Endothelial cell (in vitro differentiated cells): ENCODE measurements around the gene TSPEAR. TPM values are rescaled to one million over a fixed set of nuclear protein-coding genes. Genes with fewer than 3 reads are reported as not detected.
A peak's percentile ranks its signal among the peaks of the same experiment; 100 is the strongest.
"Not testable (repeated sequence)": the region's sequence is repeated elsewhere in the genome, so short reads cannot be mapped to it uniquely, and the experiment has no call there.

Experiments
- DNase-seq: peaks from one replicate; pipeline ENCODE4 v3.0.0; 2021; ENCODE audit warnings: low spot score
- H3K27ac Mint-ChIP-seq: one replicate; pipeline ENCODE4 v1.8.0; 2021; ENCODE audit warnings: mixed read lengths, inconsistent platforms; ENCODE audit not compliant: unreplicated experiment
- H3K27me3 Mint-ChIP-seq: one replicate; pipeline ENCODE4 v1.8.0; 2021; ENCODE audit warnings: mild to moderate bottlenecking, moderate library complexity, mixed read lengths, inconsistent platforms; ENCODE audit not compliant: unreplicated experiment
- H3K36me3 Mint-ChIP-seq: one replicate; pipeline ENCODE4 v1.8.0; 2021; ENCODE audit warnings: mild to moderate bottlenecking, low read depth, mixed read lengths, inconsistent platforms; ENCODE audit not compliant: unreplicated experiment
- H3K4me1 Mint-ChIP-seq: one replicate; pipeline ENCODE4 v1.8.0; 2021; ENCODE audit warnings: mild to moderate bottlenecking, mixed read lengths, inconsistent platforms; ENCODE audit not compliant: unreplicated experiment
- H3K4me3 Mint-ChIP-seq: one replicate; pipeline ENCODE4 v1.8.0; 2021; ENCODE audit warnings: mild to moderate bottlenecking, mixed read lengths, inconsistent platforms; ENCODE audit not compliant: unreplicated experiment
- H3K9me3 Mint-ChIP-seq: one replicate; pipeline ENCODE4 v1.8.0; 2021; ENCODE audit warnings: mixed read lengths, inconsistent platforms; ENCODE audit not compliant: unreplicated experiment
- CTCF ChIP-seq: fragments of 200-600 bp; sonication (generic); IDR thresholded peaks from one replicate; pipeline ENCODE4 v1.5.0; 2021; ENCODE audit warnings: antibody characterized with exemption; ENCODE audit not compliant: unreplicated experiment
- total RNA-seq: library from RNA; stranded (reverse); fragmentation: NEBNext Ultra II Directional; extraction: Animal tissue kit (Norgen Biotek cat#: 25700); gene quantifications from one replicate; pipeline ENCODE4 v1.2.1, GENCODE V29; 2021; ENCODE audit not compliant: unreplicated experiment

TSPEAR gene
- total RNA-seq, 1 donor from 2014 or later, result not detected

DNA sequence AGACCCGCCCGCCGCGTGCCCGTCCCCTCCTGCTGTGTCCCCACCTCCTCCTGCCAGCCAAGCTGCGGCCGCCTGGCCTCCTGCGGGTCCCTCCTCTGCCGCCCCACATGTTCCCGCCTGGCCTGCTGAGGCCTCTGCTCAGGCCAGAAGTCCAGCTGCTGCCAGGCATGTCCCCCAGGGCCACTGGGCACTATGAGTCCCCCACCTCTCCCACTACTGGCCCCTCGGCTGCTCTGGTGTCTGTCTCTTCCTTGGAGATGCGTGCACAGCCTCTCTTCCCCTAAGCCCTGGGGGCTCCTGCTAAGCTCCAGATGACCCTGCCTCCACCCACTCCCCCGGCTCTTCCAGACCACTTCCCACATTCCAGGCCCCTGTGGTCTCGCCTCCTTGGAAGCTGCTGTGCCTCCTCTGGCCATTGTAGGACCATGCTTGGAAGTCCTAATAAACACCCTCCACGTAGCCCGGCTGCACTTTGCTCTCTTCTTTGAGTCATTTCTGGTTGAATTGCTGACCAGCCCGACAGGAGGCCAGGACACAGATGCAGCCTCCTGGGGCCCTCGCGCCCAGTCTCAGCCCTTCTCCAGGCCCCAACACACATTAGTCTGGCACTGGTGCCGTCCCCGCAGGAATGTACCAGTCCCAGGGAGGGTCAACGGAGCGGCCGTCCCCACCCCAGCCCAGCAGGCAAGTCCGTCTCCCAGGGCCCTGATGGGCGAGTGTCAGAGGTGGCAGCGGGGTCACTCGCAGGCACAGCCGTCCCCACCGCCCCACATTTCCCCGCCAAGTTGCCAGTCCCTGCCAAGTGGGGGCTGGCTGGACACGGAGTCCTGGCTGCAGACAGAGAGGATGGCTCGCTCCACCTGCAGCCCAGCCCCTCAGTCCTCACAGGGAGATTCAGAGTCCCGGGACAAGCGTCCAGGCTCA is 13.3 kb downstream of the TSPEAR start:
- no peak overlapping the region for H3K27ac Mint-ChIP-seq
- H3K4me3 Mint-ChIP-seq, result no peak overlapping the region
- H3K9me3 Mint-ChIP-seq, result no peaks in the 10 kb centered on the region
- DNase-seq, result no peak
- no peak for TF ChIP-seq CTCF
- peaks cover 10% of the 10 kb centered on the region for H3K27me3 Mint-ChIP-seq
- H3K4me1 Mint-ChIP-seq, result peaks cover 2% of the 10 kb centered on the region
- no peaks in the 10 kb centered on the region for H3K36me3 Mint-ChIP-seq

DNA sequence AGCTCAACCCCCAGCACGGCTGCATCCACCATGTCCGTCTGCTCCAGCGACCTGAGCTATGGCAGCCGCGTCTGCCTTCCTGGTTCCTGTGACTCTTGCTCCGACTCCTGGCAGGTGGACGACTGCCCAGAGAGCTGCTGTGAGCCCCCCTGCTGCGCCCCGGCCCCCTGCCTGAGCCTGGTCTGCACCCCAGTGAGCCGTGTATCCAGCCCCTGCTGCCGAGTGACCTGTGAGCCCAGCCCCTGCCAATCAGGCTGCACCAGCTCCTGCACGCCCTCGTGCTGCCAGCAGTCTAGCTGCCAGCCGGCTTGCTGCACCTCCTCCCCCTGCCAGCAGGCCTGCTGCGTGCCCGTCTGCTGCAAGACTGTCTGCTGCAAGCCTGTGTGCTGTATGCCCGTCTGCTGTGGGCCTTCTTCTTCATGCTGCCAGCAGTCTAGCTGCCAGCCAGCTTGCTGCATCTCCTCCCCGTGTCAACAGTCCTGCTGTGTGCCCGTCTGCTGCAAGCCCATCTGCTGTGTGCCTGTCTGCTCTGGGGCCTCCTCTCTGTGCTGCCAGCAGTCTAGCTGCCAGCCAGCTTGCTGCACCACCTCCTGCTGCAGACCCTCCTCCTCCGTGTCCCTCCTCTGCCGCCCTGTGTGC is 14.1 kb downstream of the TSPEAR start, which contains the start of gene KRTAP10-12:
TSS of gene KRTAP10-12 (plus strand) at position 1 of the 639 bp plus-strand sequence. CDS start at position 31, 30 bp downstream.
- H3K27me3 Mint-ChIP-seq, result peaks cover 10% of the 10 kb centered on the region

DNA sequence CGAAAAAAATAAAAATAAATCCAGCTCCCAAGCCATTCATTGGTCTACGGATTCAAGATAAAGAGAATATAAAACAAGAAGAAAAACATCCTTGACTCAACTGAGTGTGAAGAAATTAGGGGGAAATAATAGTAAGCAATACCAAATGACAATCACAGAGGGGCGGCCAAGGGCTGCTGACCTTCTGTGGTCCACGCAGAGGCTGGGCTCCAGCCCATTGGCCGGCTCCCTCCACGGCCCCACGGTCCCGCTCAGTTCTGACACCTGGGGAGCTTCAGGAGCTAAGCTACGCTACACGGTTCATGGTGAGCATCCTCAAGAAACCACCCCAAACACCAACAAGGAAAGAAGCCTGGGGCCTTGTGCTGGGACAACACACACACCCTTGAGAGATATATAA is 14.8 kb downstream of the TSPEAR start:
- Mint-ChIP-seq H3K27ac (peak overlapping the region; percentile 7), H3K9me3 (no peaks in the 10 kb centered on the region), H3K4me1 (peaks cover 2% of the 10 kb centered on the region), H3K36me3 (no peaks in the 10 kb centered on the region), H3K27me3 (peaks cover 7% of the 10 kb centered on the region), H3K4me3 (no peak overlapping the region)
- TF ChIP-seq CTCF, result no peak
- DNase-seq, result no peak

More for the DNA sequence above, 14.1 kb downstream of the TSPEAR start, which contains the start of gene KRTAP10-12:
- H3K4me1 Mint-ChIP-seq, H3K4me3 Mint-ChIP-seq, DNase-seq, H3K36me3 Mint-ChIP-seq, H3K9me3 Mint-ChIP-seq: not testable (repeated sequence)
- H3K27ac Mint-ChIP-seq, result peak within 1 kb of the TSS; percentile 7

- H3K27ac Mint-ChIP-seq, result no peak overlapping the region
- peaks cover 7% of the 10 kb centered on the region for H3K27me3 Mint-ChIP-seq
- DNase-seq, result no peak
- H3K4me1 Mint-ChIP-seq, result peaks cover 2% of the 10 kb centered on the region
- peak overlapping the region; percentile 18 for H3K4me3 Mint-ChIP-seq
- TF ChIP-seq CTCF, result no peak
- H3K36me3 Mint-ChIP-seq, result no peaks in the 10 kb centered on the region
- no peaks in the 10 kb centered on the region for H3K9me3 Mint-ChIP-seq
These were observed 15.7 kb downstream of the TSPEAR start for GRCh38 chr21:44695641-44696040.

DNA sequence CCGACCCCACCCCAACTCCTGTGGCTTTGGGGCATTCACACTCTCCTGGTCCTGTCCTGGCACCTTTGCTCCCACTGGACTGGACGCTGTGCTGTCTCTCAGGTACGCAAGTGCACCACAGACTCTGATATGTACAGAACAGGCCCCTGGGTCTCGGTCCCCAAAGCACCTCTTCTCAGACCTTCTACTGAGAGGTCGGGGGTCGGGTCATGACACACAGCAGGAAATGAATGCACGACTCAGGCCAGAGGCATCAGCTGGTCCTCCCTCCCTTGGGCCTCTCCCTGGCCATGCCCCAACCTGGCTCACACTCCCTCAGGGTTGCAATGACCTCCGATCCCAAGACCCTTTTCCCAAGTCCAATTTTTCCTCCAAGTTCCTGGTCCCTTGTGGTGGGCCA is 16.2 kb downstream of the TSPEAR start:
- Mint-ChIP-seq H3K27me3 (peaks cover 7% of the 10 kb centered on the region), H3K4me3 (no peak overlapping the region), H3K36me3 (no peaks in the 10 kb centered on the region), H3K27ac (no peak overlapping the region), H3K4me1 (peaks cover 2% of the 10 kb centered on the region), H3K9me3 (no peaks in the 10 kb centered on the region)
- TF ChIP-seq CTCF, result no peak
- no peak for DNase-seq
